SK-N-SH (cell line): Measurements from ENCODE around the gene CANT1. TPM values are rescaled to one million over a fixed set of nuclear protein-coding genes. Genes with fewer than 3 reads are reported as not detected.
A peak's percentile ranks its signal among the peaks of the same experiment; 100 is the strongest.

Source experiments
- CTCF ChIA-PET: fragments of 300-600, 350-600 bp; formaldehyde crosslinking; extraction: SDS; loops from one replicate; lab custom pipeline; 2021; lab: Yijun Ruan, JAX
- POLR2A ChIA-PET: fragments of 350-600 bp; sonication (Branson Sonifier 250); formaldehyde crosslinking; extraction: SDS; loops from one replicate; lab custom pipeline; 2020; ENCODE audit warnings: antibody characterized with exemption, inconsistent platforms; lab: Yijun Ruan, JAX
- DNase-seq: peaks from one replicate; pipeline ENCODE4 v3.0.0; 2012
- H2AFZ ChIP-seq: fragments of 200-600 bp; sonication (generic); 2 replicates; pipeline ENCODE4 v1.8.1; 2016; ENCODE audit warnings: antibody characterized with exemption, mild to moderate bottlenecking, low read depth
- H3F3A ChIP-seq: fragments of 200-600 bp; sonication (generic); replicated peaks from 2 replicates; pipeline ENCODE3; 2016; ENCODE audit warnings: antibody characterized with exemption, mild to moderate bottlenecking; ENCODE audit not compliant: insufficient read depth
- H3K27ac ChIP-seq, 2 experiments: fragments of 200-500 bp in 1 of 2; fragments of 200-600 bp in 1 of 2; sonication (Bioruptor generic) in 1 of 2; sonication (generic), shearing (Covaris generic) in 1 of 2; 2 replicates each; pipeline versions ENCODE4 v1.5.1 to v1.6.1; 2014 to 2016; ENCODE audit warnings: low read depth in 2 of 2, inconsistent platforms in 1 of 2, low read length in 1 of 2, mild to moderate bottlenecking in 1 of 2, mixed read lengths in 1 of 2
- H3K27me3 ChIP-seq: fragments of 200-600 bp; sonication (generic), shearing (Covaris generic); 2 replicates; pipeline ENCODE4 v1.6.1; 2016; ENCODE audit warnings: mixed run types; ENCODE audit not compliant: insufficient read depth
- H3K36me3 ChIP-seq, 2 experiments: fragments of 200-500 bp in 1 of 2; fragments of 200-600 bp in 1 of 2; sonication (Bioruptor generic) in 1 of 2; sonication (generic) in 1 of 2; replicated peaks in 1 of 2; 2 replicates each; pipeline versions ENCODE3 to v1.5.1; 2014 to 2016; ENCODE audit warnings: low read length in 1 of 2, mild to moderate bottlenecking in 1 of 2; ENCODE audit not compliant: insufficient read depth in 2 of 2, control insufficient read depth in 1 of 2
- H3K4me1 ChIP-seq, 2 experiments: fragments of 200-500 bp in 1 of 2; fragments of 200-600 bp in 1 of 2; sonication (Bioruptor generic) in 1 of 2; sonication (generic), shearing (Covaris generic) in 1 of 2; 2 replicates each; pipeline versions ENCODE4 v1.5.1 to v1.6.1; 2014 to 2016; ENCODE audit warnings: low read depth in 1 of 2, low read length in 1 of 2, mixed run types in 1 of 2; ENCODE audit not compliant: insufficient read depth in 2 of 2, control insufficient read depth in 1 of 2
- H3K4me2 ChIP-seq: fragments of 200-600 bp; sonication (generic), shearing (Covaris generic); 2 replicates; pipeline ENCODE4 v1.6.1; 2017; ENCODE audit warnings: mixed run types
- H3K4me3 ChIP-seq, 2 experiments: fragments of 200-500 bp in 1 of 2; fragments of 200-600 bp in 1 of 2; sonication (Bioruptor generic) in 1 of 2; sonication (generic), shearing (Covaris generic) in 1 of 2; 2 replicates each; pipeline versions ENCODE4 v1.5.1 to v1.8.1; 2014 to 2016; ENCODE audit warnings: low read depth in 2 of 2, inconsistent platforms in 1 of 2, low read length in 1 of 2, mild to moderate bottlenecking in 1 of 2, mixed read lengths in 1 of 2, moderate library complexity in 1 of 2
- H3K79me2 ChIP-seq: fragments of 200-600 bp; sonication (generic); 2 replicates; pipeline ENCODE4 v1.8.1; 2017; ENCODE audit warnings: mild to moderate bottlenecking; ENCODE audit not compliant: insufficient read depth
- H3K9ac ChIP-seq: fragments of 200-600 bp; sonication (generic); 2 replicates; pipeline ENCODE4 v1.6.1; 2017; ENCODE audit warnings: mixed run types
- H3K9me2 ChIP-seq: fragments of 200-600 bp; sonication (generic); 2 replicates; pipeline ENCODE4 v1.6.1; 2017; ENCODE audit warnings: mixed run types
- H3K9me3 ChIP-seq: fragments of 200-600 bp; sonication (generic); 2 replicates; pipeline ENCODE4 v1.6.1; 2017; ENCODE audit warnings: mixed run types, mild to moderate bottlenecking, moderate library complexity
- H4K20me1 ChIP-seq: fragments of 200-600 bp; sonication (generic); 2 replicates; pipeline ENCODE4 v1.6.1; 2017; ENCODE audit warnings: mild to moderate bottlenecking, mixed run types; ENCODE audit not compliant: insufficient read depth
- ELF1 ChIP-seq: IDR thresholded peaks from 2 replicates; pipeline ENCODE4 v1.4.0; 2012
- EP300 ChIP-seq, 2 experiments: IDR thresholded peaks; 2 replicates each; pipeline versions ENCODE4 v1.4.0 to v1.6.1; 2012; ENCODE audit warnings: borderline replicate concordance in 1 of 2, low read depth in 1 of 2, low read length in 1 of 2
- FOSL2 ChIP-seq: IDR thresholded peaks from 2 replicates; pipeline ENCODE4 v1.4.0; 2012; ENCODE audit warnings: low read depth, mild to moderate bottlenecking, moderate library complexity, borderline replicate concordance
- GABPA ChIP-seq: IDR thresholded peaks from 2 replicates; pipeline ENCODE4 v1.4.0; 2012; ENCODE audit warnings: low read depth, mild to moderate bottlenecking
- JUND ChIP-seq: IDR thresholded peaks from 2 replicates; pipeline ENCODE4 v1.4.0; 2012
- MAX ChIP-seq: IDR thresholded peaks from 2 replicates; pipeline ENCODE4 v1.4.0; 2012; ENCODE audit warnings: low read depth
- MEF2A ChIP-seq: IDR thresholded peaks from 2 replicates; pipeline ENCODE4 v1.4.0; 2012; ENCODE audit warnings: low read depth, borderline replicate concordance
- NFIC ChIP-seq: IDR thresholded peaks from 2 replicates; pipeline ENCODE4 v1.4.0; 2012; ENCODE audit warnings: borderline replicate concordance
- NRF1 ChIP-seq: IDR thresholded peaks from 2 replicates; pipeline ENCODE4 v1.6.1; 2012; ENCODE audit warnings: low read depth, mild to moderate bottlenecking, low read length
- PBX3 ChIP-seq: IDR thresholded peaks from 2 replicates; pipeline ENCODE4; 2012
- POLR2AphosphoS5 ChIP-seq: IDR thresholded peaks from 2 replicates; pipeline ENCODE4 v1.6.1; 2012; ENCODE audit warnings: low read depth, low read length
- RCOR1 ChIP-seq: fragments of 150-350 bp; IDR thresholded peaks from 2 replicates; pipeline ENCODE4 v1.6.1; 2017; ENCODE audit warnings: antibody characterized with exemption, low read length
- RFX5 ChIP-seq: IDR thresholded peaks from 2 replicates; pipeline ENCODE4 v1.6.1; 2012; ENCODE audit warnings: mild to moderate bottlenecking, improper control_type of control experiment, low read length
- SMC3 ChIP-seq: IDR thresholded peaks from 2 replicates; pipeline ENCODE4 v1.6.1; 2012; ENCODE audit warnings: low read depth, low read length, improper control_type of control experiment
- TAF1 ChIP-seq: IDR thresholded peaks from 2 replicates; pipeline ENCODE4 v1.6.1; 2012; ENCODE audit warnings: low read depth, mild to moderate bottlenecking, low read length, moderate library complexity, borderline replicate concordance
- TCF12 ChIP-seq: IDR thresholded peaks from 2 replicates; pipeline ENCODE4 v1.4.0; 2012
- TEAD4 ChIP-seq: IDR thresholded peaks from 2 replicates; pipeline ENCODE4 v1.4.0; 2012; ENCODE audit warnings: mild to moderate bottlenecking, borderline replicate concordance; ENCODE audit not compliant: insufficient read depth
- ZBTB33 ChIP-seq: IDR thresholded peaks from 2 replicates; pipeline ENCODE4 v1.4.0; 2012; ENCODE audit warnings: low read depth, borderline replicate concordance
- WGBS: methylation state at CpG from one replicate; pipeline ENCODE4 v1.1.6; 2017; ENCODE audit warnings: low lambda C conversion rate; 5-methylcytosine and 5-hydroxymethylcytosine counted together
- polyA plus RNA-seq, 3 experiments: library from polyadenylated mRNA; depleted of rRNA; stranded (reverse); fragments of >200 nt; gene quantifications; 2 replicates each; pipeline ENCODE4 v1.2.3, GENCODE V29; 2012

Gene CANT1
- polyA plus RNA-seq, 1 of the 3 experiments (the other 2 are of a cell fraction): 87.4 TPM

GRCh38 chr17:78988152-78988551, 21.4 kb downstream of the CANT1 start:
- Histone ChIP-seq H3K27ac (no peak overlapping the region), H2AFZ (no peak overlapping the region), H3K36me3 (peaks cover 21 to 28% of the 10 kb centered on the region in 2 experiments), H3K4me1 (peaks cover 7 to 10% of the 10 kb centered on the region in 2 experiments; a peak in 3 of 4 replicates), H3K9ac (no peak overlapping the region), H3K9me3 (no peaks in the 10 kb centered on the region), H3K79me2 (peaks cover 14% of the 10 kb centered on the region; the same call in 1 of the 2 replicates), H3F3A (peaks cover 11% of the 10 kb centered on the region), H3K27me3 (no peaks in the 10 kb centered on the region), H3K4me3 (no peak overlapping the region)
- CTCF ChIA-PET: interaction anchor here (0.9 to 2.5 kb wide), 6 partner anchors 11 to 413 kb away, joined by 3 to 9 read pairs (median 4); no protein-coding TSS in a partner anchor
- TF ChIP-seq TEAD4 (no peak), PBX3 (no peak), TCF12 (no peak), TAF1 (no peak), RCOR1 (no peak), EP300 (IDR thresholded peaks at IDR 0.05; ENCODE audit: borderline replicate concordance in 1 of 2, low read depth in 1 of 2, low read length in 1 of 2) (no peak), NFIC (no peak), MEF2A (no peak), POLR2AphosphoS5 (no peak), NRF1 (no peak), ZBTB33 (no peak)
- TF ChIP-seq, all 33 proteins: peak for 0
- H4K20me1 ChIP-seq: peaks cover 9% of the 10 kb centered on the region
- no peaks in the 10 kb centered on the region for H3K9me2 ChIP-seq
- POLR2A ChIA-PET: no interaction called here
- DNase-seq: no peak
- WGBS: 76% methylated on average over 6 of the region's 6 CpGs
- no peak overlapping the region for H3K4me2 ChIP-seq

GRCh38 chr17:78986649-78987328, 22.8 kb downstream of the CANT1 start:
- H3K27me3 ChIP-seq: no peaks in the 10 kb centered on the region
- TF ChIP-seq FOSL2: peak; percentile 68; the same call in 1 of the 2 replicates
- TF ChIP-seq RFX5: no peak
- TF ChIP-seq PBX3: no peak
- TF ChIP-seq MAX: no peak
- peak; percentile 71 for TF ChIP-seq TCF12
- TF ChIP-seq NRF1: no peak
- no peak for TF ChIP-seq GABPA
- no peak for TF ChIP-seq RCOR1
- TF ChIP-seq NFIC: no peak
- peak; percentile 73 for TF ChIP-seq JUND
- TF ChIP-seq SMC3: no peak
- TF ChIP-seq ELF1: no peak
- no peak for TF ChIP-seq TEAD4
- no peaks in the 10 kb centered on the region for H3K9me3 ChIP-seq
- H3K36me3 ChIP-seq: peaks cover 13 to 16% of the 10 kb centered on the region in 2 experiments
- no peaks in the 10 kb centered on the region for H3K9me2 ChIP-seq
- peaks cover 1% of the 10 kb centered on the region; the same call in 1 of the 2 replicates for H3K79me2 ChIP-seq
- 64% methylated on average over 15 of the region's 15 CpGs for WGBS
- peak overlapping the region; percentile 59 for H3K4me2 ChIP-seq
- CTCF ChIA-PET: interaction anchor here (1.2 to 2.5 kb wide), 9 partner anchors 10 to 405 kb away, joined by 3 to 9 read pairs (median 5); no protein-coding TSS in a partner anchor
- no peak overlapping the region for H2AFZ ChIP-seq
- POLR2A ChIA-PET: no interaction called here
- DNase-seq: no peak
- H4K20me1 ChIP-seq: no peaks in the 10 kb centered on the region
- peak overlapping the region; percentile 17 to 39; a peak in 2 of 4 replicates for H3K27ac ChIP-seq
- peaks cover 11% of the 10 kb centered on the region for H3F3A ChIP-seq
- H3K4me1 ChIP-seq: peaks cover 5 to 10% of the 10 kb centered on the region in 2 experiments; a peak in 3 of 4 replicates
- no peak overlapping the region for H3K9ac ChIP-seq
- H3K4me3 ChIP-seq: 0 out of 4 replicates have a peak overlapping the region, but pooled peaks of 1 of the 2 experiments have one; percentile 6
